GM21529 (cell line): ENCODE measurements around the gene SCN2A.
"Not testable (repeated sequence)": the region's sequence is repeated elsewhere in the genome, so short reads cannot be mapped to it uniquely, and the experiment has no call there.

ENCODE experiments used
- ATAC-seq: cut with Tn5 transposase; IDR thresholded peaks from one replicate; pipeline ENCODE4 v1.9.1; 2021; ENCODE audit not compliant: unreplicated experiment

The SCN2A gene

GRCh38 chr2:165251366-165251765, 12.2 kb downstream of the SCN2A start:
- no peak for ATAC-seq

- ATAC-seq, result no peak
These were observed 14.0 kb downstream of the SCN2A start for GRCh38 chr2:165253178-165253577.

- ATAC-seq, result no peak
These were observed 17.4 kb downstream of the SCN2A start for GRCh38 chr2:165256618-165257017.

- not testable (repeated sequence) for ATAC-seq
These were observed 21.1 kb downstream of the SCN2A start for GRCh38 chr2:165260347-165260746.

- peak; percentile 81 for ATAC-seq
These were observed 29.5 kb downstream of the SCN2A start for GRCh38 chr2:165268754-165269153.

- no peak for ATAC-seq
These were observed 34.0 kb downstream of the SCN2A start for GRCh38 chr2:165273176-165273575.

GRCh38 chr2:165274698-165275097, 35.5 kb downstream of the SCN2A start:
- no peak for ATAC-seq

- no peak for ATAC-seq
These were observed 36.7 kb downstream of the SCN2A start for GRCh38 chr2:165275932-165276331.

GRCh38 chr2:165277295-165277694, 38.1 kb downstream of the SCN2A start:
- no peak for ATAC-seq

- no peak for ATAC-seq
These were observed 38.8 kb downstream of the SCN2A start for GRCh38 chr2:165277860-165278656.

- no peak for ATAC-seq
These were observed 41.1 kb downstream of the SCN2A start for GRCh38 chr2:165280356-165280755.

- ATAC-seq, result no peak
These were observed 42.2 kb downstream of the SCN2A start for GRCh38 chr2:165281387-165281786.

- no peak for ATAC-seq
These were observed 44.1 kb downstream of the SCN2A start for GRCh38 chr2:165283342-165283741.

GRCh38 chr2:165287094-165287778, 48.0 kb downstream of the SCN2A start:
- no peak for ATAC-seq

- ATAC-seq, result no peak
These were observed 49.9 kb downstream of the SCN2A start for GRCh38 chr2:165289069-165289468.

- ATAC-seq, result peak; percentile 100
These were observed 54.5 kb downstream of the SCN2A start for GRCh38 chr2:165293440-165294420.

- ATAC-seq, result no peak
These were observed 55.7 kb downstream of the SCN2A start for GRCh38 chr2:165294912-165295311.

- no peak for ATAC-seq
These were observed 56.4 kb downstream of the SCN2A start for GRCh38 chr2:165295643-165296042.

GRCh38 chr2:165305391-165306096, 66.3 kb downstream of the SCN2A start:
- no peak for ATAC-seq

GRCh38 chr2:165307317-165307716, 68.1 kb downstream of the SCN2A start:
- no peak for ATAC-seq

GRCh38 chr2:165311949-165312348, 72.7 kb downstream of the SCN2A start:
- no peak for ATAC-seq
